HL-60 (cell line): ENCODE data around the gene DSC3.
"Not testable (repeated sequence)": the region's sequence is repeated elsewhere in the genome, so short reads cannot be mapped to it uniquely, and the experiment has no call there.

Experiments
- DNase-seq, 2 experiments: peaks; one replicate each; pipeline ENCODE4 v3.0.0-alpha.2; 2010 to 2020; ENCODE audit warnings: low read depth in 1 of 2, low spot score in 1 of 2
- H3K27ac ChIP-seq: fragments of 250-450 bp; sonication (Bioruptor Pico); replicated peaks from 2 replicates; pipeline ENCODE4 v1.5.1; 2020; ENCODE audit warnings: mild to moderate bottlenecking, moderate library complexity
- H3K27me3 ChIP-seq: fragments of 250-450 bp; sonication (Bioruptor Pico); 2 replicates; pipeline ENCODE4 v1.5.1; 2021; ENCODE audit warnings: mild to moderate bottlenecking, moderate library complexity; ENCODE audit not compliant: insufficient read depth, poor library complexity, severe bottlenecking
- H3K4me3 ChIP-seq: replicated peaks from 2 replicates; pipeline ENCODE4 v1.5.1; 2011; ENCODE audit warnings: mild to moderate bottlenecking, control low read depth, low read length; ENCODE audit not compliant: insufficient read depth
- CTCF ChIP-seq: IDR thresholded peaks from one replicate; pipeline ENCODE4 v1.5.1; 2011; ENCODE audit warnings: low read length, control low read depth, inconsistent platforms; ENCODE audit not compliant: insufficient read depth
- GABPA ChIP-seq: IDR thresholded peaks from 2 replicates; pipeline ENCODE4 v1.6.1; 2012; ENCODE audit warnings: low read depth
- POLR2AphosphoS5 ChIP-seq: IDR thresholded peaks from 2 replicates; pipeline ENCODE4 v1.6.1; 2012; ENCODE audit warnings: low read depth
- REST ChIP-seq: IDR thresholded peaks from 2 replicates; pipeline ENCODE4 v1.6.1; 2012; ENCODE audit warnings: low read depth; ENCODE audit not compliant: insufficient replicate concordance
- SPI1 ChIP-seq: IDR thresholded peaks from 2 replicates; pipeline ENCODE4 v1.6.1; 2012; ENCODE audit warnings: low read depth, mild to moderate bottlenecking, borderline replicate concordance

The DSC3 gene

GRCh38 chr18:31039426-31039825 is 3.1 kb downstream of the DSC3 start:
- Histone ChIP-seq H3K27ac (no peak overlapping the region), H3K4me3 (no peak overlapping the region), H3K27me3 (peaks cover 43% of the 10 kb centered on the region)
- no peak for DNase-seq
- TF ChIP-seq SPI1 (no peak), GABPA (no peak), CTCF (no peak), REST (no peak), POLR2AphosphoS5 (no peak)

GRCh38 chr18:31037686-31038085 is 4.9 kb downstream of the DSC3 start:
- not testable (repeated sequence) for DNase-seq, H3K27ac ChIP-seq, H3K4me3 ChIP-seq
- peaks cover 29% of the 10 kb centered on the region for H3K27me3 ChIP-seq

- DNase-seq = no peak
- TF ChIP-seq REST = no peak
- TF ChIP-seq POLR2AphosphoS5 = no peak
- TF ChIP-seq SPI1 = no peak
- no peak for TF ChIP-seq CTCF
- TF ChIP-seq GABPA = no peak
- Histone ChIP-seq H3K27ac (no peak overlapping the region), H3K4me3 (no peak overlapping the region), H3K27me3 (peaks cover 3% of the 10 kb centered on the region)
These were observed 8.0 kb downstream of the DSC3 start for GRCh38 chr18:31034541-31034940.

- no peak overlapping the region for H3K4me3 ChIP-seq
- peaks cover 2% of the 10 kb centered on the region for H3K27me3 ChIP-seq
- no peak for DNase-seq
- no peak overlapping the region for H3K27ac ChIP-seq
- TF ChIP-seq POLR2AphosphoS5 (no peak), GABPA (no peak)
These were observed 11.8 kb downstream of the DSC3 start for GRCh38 chr18:31030574-31031278.
